Inflammatory macrophage treated with lipopolysaccharide for 4 hours (primary cell): ENCODE results near the gene MAB21L3.

Source experiments
- DNase-seq: peaks from one replicate; pipeline ENCODE4 v3.0.0-alpha.2; 2020

The MAB21L3 gene

GRCh38 chr1:116112388-116113140 lies 1.4 kb downstream of the MAB21L3 start:
- DNase-seq, result no peak

- DNase-seq, result no peak
Measured at GRCh38 chr1:116113615-116114014, 2.4 kb downstream of the MAB21L3 start.

- no peak for DNase-seq
Measured at GRCh38 chr1:116115476-116116439, 4.6 kb downstream of the MAB21L3 start.

- no peak for DNase-seq
Measured at GRCh38 chr1:116118471-116118870, 7.3 kb downstream of the MAB21L3 start.

GRCh38 chr1:116119876-116120275 lies 8.7 kb downstream of the MAB21L3 start:
- DNase-seq, result no peak

GRCh38 chr1:116122955-116123757 lies 12.0 kb downstream of the MAB21L3 start:
- no peak for DNase-seq

GRCh38 chr1:116123837-116124533 lies 12.8 kb downstream of the MAB21L3 start:
- no peak for DNase-seq

GRCh38 chr1:116125758-116126157 lies 14.6 kb downstream of the MAB21L3 start:
- DNase-seq, result no peak

GRCh38 chr1:116126281-116126680 lies 15.1 kb downstream of the MAB21L3 start:
- DNase-seq, result no peak

GRCh38 chr1:116127123-116127847 lies 16.1 kb downstream of the MAB21L3 start:
- DNase-seq, result no peak

- no peak for DNase-seq
Measured at GRCh38 chr1:116127848-116128540, 16.8 kb downstream of the MAB21L3 start.

- no peak for DNase-seq
Measured at GRCh38 chr1:116128664-116129063, 17.5 kb downstream of the MAB21L3 start.

- no peak for DNase-seq
Measured at GRCh38 chr1:116129537-116129936, 18.3 kb downstream of the MAB21L3 start.

GRCh38 chr1:116130356-116130755 lies 19.2 kb downstream of the MAB21L3 start:
- DNase-seq, result peak; percentile 6

- DNase-seq, result no peak
Measured at GRCh38 chr1:116131170-116131569, 20.0 kb downstream of the MAB21L3 start.

- DNase-seq, result no peak
Measured at GRCh38 chr1:116131866-116132605, 20.8 kb downstream of the MAB21L3 start.

- no peak for DNase-seq
Measured at GRCh38 chr1:116133696-116134475, 22.7 kb downstream of the MAB21L3 start.

- no peak for DNase-seq
Measured at GRCh38 chr1:116134476-116134773, 23.2 kb downstream of the MAB21L3 start.

- DNase-seq, result no peak
Measured at GRCh38 chr1:116138277-116138792, 27.1 kb downstream of the MAB21L3 start.
